ENCODE results near the gene GBF1. TPM values are rescaled to one million over a fixed set of nuclear protein-coding genes. Genes with fewer than 3 reads are reported as not detected.
A peak's percentile ranks its signal among the peaks of the same experiment; 100 is the strongest.

GBF1 gene
- total RNA-seq, 1 experiment from 2014 or later: 23.7 TPM

- Histone ChIP-seq H3K9ac (ENCODE audit: extremely low read depth, insufficient read length, low read length) (peak overlapping the region; percentile 18), H3K23me2 (ENCODE audit: insufficient read length, low read depth, low read length, poor library complexity, severe bottlenecking) (peaks cover 35% of the 10 kb centered on the region), H2BK120ac (ENCODE audit: low read depth, low read length, poor library complexity, severe bottlenecking) (no peak overlapping the region), H3K14ac (ENCODE audit: insufficient read depth, low read length) (no peak overlapping the region), H3K4me1 (ENCODE audit: insufficient read depth, low read length) (peaks cover 2% of the 10 kb centered on the region; the same call in 1 of the 2 replicates), H3K23ac (ENCODE audit: insufficient read length, low read depth, low read length) (no peak overlapping the region), H2BK20ac (ENCODE audit: low read depth, low read length, poor library complexity, severe bottlenecking) (no peak overlapping the region), H2AFZ (ENCODE audit: low read length) (no peak overlapping the region), H3K79me2 (ENCODE audit: insufficient read depth, low read length) (no peaks in the 10 kb centered on the region), H3K56ac (ENCODE audit: insufficient read length, low read depth, low read length) (no peak overlapping the region), H3K27ac (ENCODE audit: insufficient read length, low read depth, low read length) (no peak overlapping the region), H3K4ac (ENCODE audit: low read depth, low read length) (no peak overlapping the region), H4K91ac (ENCODE audit: insufficient read length, low read depth, low read length) (no peak overlapping the region), H4K8ac (replicated peaks; ENCODE audit: insufficient read length, low read depth, low read length) (no peak overlapping the region), H3T11ph (ENCODE audit: low read length) (no peak overlapping the region), H3K9me3 (ENCODE audit: control insufficient read depth, low read depth, low read length) (no peaks in the 10 kb centered on the region), H2BK12ac (ENCODE audit: insufficient read length, low read depth, low read length) (no peak overlapping the region), H3K79me1 (ENCODE audit: insufficient read depth, low read depth, low read length, poor library complexity, severe bottlenecking) (no peaks in the 10 kb centered on the region), H2BK15ac (ENCODE audit: low read depth, low read length) (no peak overlapping the region), H4K20me1 (ENCODE audit: control insufficient read depth, insufficient read depth, insufficient read length) (no peaks in the 10 kb centered on the region), H2BK5ac (ENCODE audit: insufficient read length, low read length) (no peak overlapping the region), H4K5ac (ENCODE audit: insufficient read length, low read depth, low read length) (no peak overlapping the region), H3K18ac (ENCODE audit: insufficient read length, low read depth, low read length) (no peak overlapping the region), H3K27me3 (ENCODE audit: insufficient read depth, low read length) (no peaks in the 10 kb centered on the region), H3K4me2 (ENCODE audit: insufficient read depth, insufficient read length, low read length) (peak overlapping the region; percentile 74), H2AK5ac (ENCODE audit: insufficient read length, low read length) (no peak overlapping the region)
- peak overlapping the region; percentile 92 to 97 for H3K4me3 Mint-ChIP-seq
- peaks cover 6 to 15% (median 15%) of the 10 kb centered on the region in 3 experiments; a peak in 5 of 7 replicates for H3K36me3 Mint-ChIP-seq (ENCODE audit: insufficient read depth in 1 of 3, low read depth in 3 of 3)
- no CpG with 5 or more reads among the region's 54 CpGs for WGBS (ENCODE audit: extremely low coverage, insufficient read length, low lambda C conversion rate)
- peaks cover 15 to 29% of the 10 kb centered on the region in 2 experiments for H3K4me1 Mint-ChIP-seq
- DNase-seq: peak; percentile 84
- H3K9me3 Mint-ChIP-seq: no peaks in the 10 kb centered on the region; a peak in 1 of 5 replicates
- peaks cover 26% of the 10 kb centered on the region for H3K27me3 Mint-ChIP-seq (ENCODE audit: low read depth)
- TF ChIP-seq, protein P1, sequence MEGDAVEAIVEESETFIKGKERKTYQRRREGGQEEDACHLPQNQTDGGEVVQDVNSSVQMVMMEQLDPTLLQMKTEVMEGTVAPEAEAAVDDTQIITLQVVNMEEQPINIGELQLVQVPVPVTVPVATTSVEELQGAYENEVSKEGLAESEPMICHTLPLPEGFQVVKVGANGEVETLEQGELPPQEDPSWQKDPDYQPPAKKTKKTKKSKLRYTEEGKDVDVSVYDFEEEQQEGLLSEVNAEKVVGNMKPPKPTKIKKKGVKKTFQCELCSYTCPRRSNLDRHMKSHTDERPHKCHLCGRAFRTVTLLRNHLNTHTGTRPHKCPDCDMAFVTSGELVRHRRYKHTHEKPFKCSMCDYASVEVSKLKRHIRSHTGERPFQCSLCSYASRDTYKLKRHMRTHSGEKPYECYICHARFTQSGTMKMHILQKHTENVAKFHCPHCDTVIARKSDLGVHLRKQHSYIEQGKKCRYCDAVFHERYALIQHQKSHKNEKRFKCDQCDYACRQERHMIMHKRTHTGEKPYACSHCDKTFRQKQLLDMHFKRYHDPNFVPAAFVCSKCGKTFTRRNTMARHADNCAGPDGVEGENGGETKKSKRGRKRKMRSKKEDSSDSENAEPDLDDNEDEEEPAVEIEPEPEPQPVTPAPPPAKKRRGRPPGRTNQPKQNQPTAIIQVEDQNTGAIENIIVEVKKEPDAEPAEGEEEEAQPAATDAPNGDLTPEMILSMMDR (conservative IDR thresholded peaks at IDR 0.05): no peak
- H3K27ac Mint-ChIP-seq: peak overlapping the region in 2 of 3 experiments; percentile 60 to 96; a peak in 4 of 7 replicates
Measured at GRCh38 chr10:102419269-102420180, 174.2 kb downstream of the GBF1 start.
